SK-N-SH (cell line): Measurements from ENCODE around the gene GPR157. TPM values are rescaled to one million over a fixed set of nuclear protein-coding genes. Genes with fewer than 3 reads are reported as not detected.

Source experiments
- CTCF ChIA-PET: fragments of 300-600, 350-600 bp; formaldehyde crosslinking; extraction: SDS; loops from one replicate; lab custom pipeline; 2021; lab: Yijun Ruan, JAX
- POLR2A ChIA-PET: fragments of 350-600 bp; sonication (Branson Sonifier 250); formaldehyde crosslinking; extraction: SDS; loops from one replicate; lab custom pipeline; 2020; ENCODE audit warnings: antibody characterized with exemption, inconsistent platforms; lab: Yijun Ruan, JAX
- DNase-seq: peaks from one replicate; pipeline ENCODE4 v3.0.0; 2012
- H2AFZ ChIP-seq: fragments of 200-600 bp; sonication (generic); 2 replicates; pipeline ENCODE4 v1.8.1; 2016; ENCODE audit warnings: antibody characterized with exemption, mild to moderate bottlenecking, low read depth
- H3F3A ChIP-seq: fragments of 200-600 bp; sonication (generic); replicated peaks from 2 replicates; pipeline ENCODE3; 2016; ENCODE audit warnings: antibody characterized with exemption, mild to moderate bottlenecking; ENCODE audit not compliant: insufficient read depth
- H3K27ac ChIP-seq, 2 experiments: fragments of 200-500 bp in 1 of 2; fragments of 200-600 bp in 1 of 2; sonication (Bioruptor generic) in 1 of 2; sonication (generic), shearing (Covaris generic) in 1 of 2; 2 replicates each; pipeline versions ENCODE4 v1.5.1 to v1.6.1; 2014 to 2016; ENCODE audit warnings: low read depth in 2 of 2, inconsistent platforms in 1 of 2, low read length in 1 of 2, mild to moderate bottlenecking in 1 of 2, mixed read lengths in 1 of 2
- H3K27me3 ChIP-seq: fragments of 200-600 bp; sonication (generic), shearing (Covaris generic); 2 replicates; pipeline ENCODE4 v1.6.1; 2016; ENCODE audit warnings: mixed run types; ENCODE audit not compliant: insufficient read depth
- H3K36me3 ChIP-seq, 2 experiments: fragments of 200-500 bp in 1 of 2; fragments of 200-600 bp in 1 of 2; sonication (Bioruptor generic) in 1 of 2; sonication (generic) in 1 of 2; replicated peaks in 1 of 2; 2 replicates each; pipeline versions ENCODE3 to v1.5.1; 2014 to 2016; ENCODE audit warnings: low read length in 1 of 2, mild to moderate bottlenecking in 1 of 2; ENCODE audit not compliant: insufficient read depth in 2 of 2, control insufficient read depth in 1 of 2
- H3K4me1 ChIP-seq, 2 experiments: fragments of 200-500 bp in 1 of 2; fragments of 200-600 bp in 1 of 2; sonication (Bioruptor generic) in 1 of 2; sonication (generic), shearing (Covaris generic) in 1 of 2; 2 replicates each; pipeline versions ENCODE4 v1.5.1 to v1.6.1; 2014 to 2016; ENCODE audit warnings: low read depth in 1 of 2, low read length in 1 of 2, mixed run types in 1 of 2; ENCODE audit not compliant: insufficient read depth in 2 of 2, control insufficient read depth in 1 of 2
- H3K4me2 ChIP-seq: fragments of 200-600 bp; sonication (generic), shearing (Covaris generic); 2 replicates; pipeline ENCODE4 v1.6.1; 2017; ENCODE audit warnings: mixed run types
- H3K4me3 ChIP-seq, 2 experiments: fragments of 200-500 bp in 1 of 2; fragments of 200-600 bp in 1 of 2; sonication (Bioruptor generic) in 1 of 2; sonication (generic), shearing (Covaris generic) in 1 of 2; 2 replicates each; pipeline versions ENCODE4 v1.5.1 to v1.8.1; 2014 to 2016; ENCODE audit warnings: low read depth in 2 of 2, inconsistent platforms in 1 of 2, low read length in 1 of 2, mild to moderate bottlenecking in 1 of 2, mixed read lengths in 1 of 2, moderate library complexity in 1 of 2
- H3K79me2 ChIP-seq: fragments of 200-600 bp; sonication (generic); 2 replicates; pipeline ENCODE4 v1.8.1; 2017; ENCODE audit warnings: mild to moderate bottlenecking; ENCODE audit not compliant: insufficient read depth
- H3K9ac ChIP-seq: fragments of 200-600 bp; sonication (generic); 2 replicates; pipeline ENCODE4 v1.6.1; 2017; ENCODE audit warnings: mixed run types
- H3K9me2 ChIP-seq: fragments of 200-600 bp; sonication (generic); 2 replicates; pipeline ENCODE4 v1.6.1; 2017; ENCODE audit warnings: mixed run types
- H3K9me3 ChIP-seq: fragments of 200-600 bp; sonication (generic); 2 replicates; pipeline ENCODE4 v1.6.1; 2017; ENCODE audit warnings: mixed run types, mild to moderate bottlenecking, moderate library complexity
- H4K20me1 ChIP-seq: fragments of 200-600 bp; sonication (generic); 2 replicates; pipeline ENCODE4 v1.6.1; 2017; ENCODE audit warnings: mild to moderate bottlenecking, mixed run types; ENCODE audit not compliant: insufficient read depth
- ELF1 ChIP-seq: IDR thresholded peaks from 2 replicates; pipeline ENCODE4 v1.4.0; 2012
- EP300 ChIP-seq, 2 experiments: IDR thresholded peaks; 2 replicates each; pipeline versions ENCODE4 v1.4.0 to v1.6.1; 2012; ENCODE audit warnings: borderline replicate concordance in 1 of 2, low read depth in 1 of 2, low read length in 1 of 2
- EZH2phosphoT487 ChIP-seq: fragments of 200-600 bp; sonication (generic); IDR thresholded peaks from 2 replicates; pipeline ENCODE4 v1.6.1; 2017; ENCODE audit warnings: low read depth, mixed run types, mild to moderate bottlenecking, antibody characterized with exemption, moderate library complexity, borderline replicate concordance
- FOSL2 ChIP-seq: IDR thresholded peaks from 2 replicates; pipeline ENCODE4 v1.4.0; 2012; ENCODE audit warnings: low read depth, mild to moderate bottlenecking, moderate library complexity, borderline replicate concordance
- FOXJ3 ChIP-seq: sonication (generic); formaldehyde crosslinking; IDR thresholded peaks from 2 replicates; pipeline ENCODE4 v1.5.1; 2020; ENCODE audit warnings: mild to moderate bottlenecking, missing genetic modification reagents
- JUND ChIP-seq: IDR thresholded peaks from 2 replicates; pipeline ENCODE4 v1.4.0; 2012
- MXI1 ChIP-seq: IDR thresholded peaks from 2 replicates; pipeline ENCODE4 v1.6.1; 2012; ENCODE audit warnings: mild to moderate bottlenecking, low read depth, low read length, improper control_type of control experiment
- RCOR1 ChIP-seq: fragments of 150-350 bp; IDR thresholded peaks from 2 replicates; pipeline ENCODE4 v1.6.1; 2017; ENCODE audit warnings: antibody characterized with exemption, low read length
- RXRA ChIP-seq: IDR thresholded peaks from 2 replicates; pipeline ENCODE4 v1.4.0; 2012; ENCODE audit warnings: low read depth, mild to moderate bottlenecking, borderline replicate concordance
- SIN3A ChIP-seq: IDR thresholded peaks from 2 replicates; pipeline ENCODE4 v1.6.1; 2012; ENCODE audit warnings: low read depth, mild to moderate bottlenecking, low read length, moderate library complexity, borderline replicate concordance
- ZBTB33 ChIP-seq: IDR thresholded peaks from 2 replicates; pipeline ENCODE4 v1.4.0; 2012; ENCODE audit warnings: low read depth, borderline replicate concordance
- WGBS: methylation state at CpG from one replicate; pipeline ENCODE4 v1.1.6; 2017; ENCODE audit warnings: low lambda C conversion rate; 5-methylcytosine and 5-hydroxymethylcytosine counted together
- polyA plus RNA-seq, 3 experiments: library from polyadenylated mRNA; depleted of rRNA; stranded (reverse); fragments of >200 nt; gene quantifications; 2 replicates each; pipeline ENCODE4 v1.2.3, GENCODE V29; 2012
- TF ChIP-seq, protein P1 (sequence below): IDR thresholded peaks from 2 replicates; pipeline ENCODE4; 2012

GPR157 gene
- polyA plus RNA-seq, 1 of the 3 experiments (the other 2 are of a cell fraction) = 1.8 TPM

DNA sequence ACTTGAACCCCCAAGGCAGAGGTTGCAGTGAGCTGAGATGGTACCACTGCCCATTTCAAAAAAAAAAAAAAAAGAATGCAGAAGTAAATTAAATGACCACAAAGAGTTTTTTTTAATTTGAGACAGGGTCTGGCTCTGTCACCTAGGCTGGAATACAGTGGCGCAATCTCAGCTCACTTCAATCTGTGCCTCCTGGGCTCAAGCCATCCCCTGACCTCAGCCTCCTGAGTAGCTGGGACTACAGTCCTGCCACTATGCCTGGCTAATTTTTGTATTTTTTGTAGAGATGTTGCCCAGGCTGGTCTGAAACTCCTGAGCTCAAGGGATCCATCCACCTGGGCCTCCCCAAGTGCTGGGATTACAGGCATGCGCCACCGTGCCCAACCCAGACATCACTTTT lies 20.2 kb upstream of the GPR157 start:
- H3K4me2 ChIP-seq = no peak overlapping the region
- WGBS = 97% methylated on average over 3 of the region's 3 CpGs
- no peaks in the 10 kb centered on the region for H3K9me2 ChIP-seq
- POLR2A ChIA-PET = no interaction called here
- H3K79me2 ChIP-seq = peaks cover 29% of the 10 kb centered on the region; the same call in 1 of the 2 replicates
- H2AFZ ChIP-seq = no peak overlapping the region
- H4K20me1 ChIP-seq = peaks cover 50% of the 10 kb centered on the region
- no peaks in the 10 kb centered on the region for H3K9me3 ChIP-seq
- no peak overlapping the region for H3K4me3 ChIP-seq
- DNase-seq = no peak
- H3F3A ChIP-seq = no peaks in the 10 kb centered on the region
- no peaks in the 10 kb centered on the region for H3K27me3 ChIP-seq
- H3K27ac ChIP-seq = no peak overlapping the region
- H3K36me3 ChIP-seq = peaks cover 3 to 9% of the 10 kb centered on the region in 2 experiments
- CTCF ChIA-PET = no interaction called here
- H3K4me1 ChIP-seq = no peaks in the 10 kb centered on the region
- no peak for TF ChIP-seq SIN3A
- no peak for TF ChIP-seq EZH2phosphoT487
- TF ChIP-seq FOSL2 = no peak
- TF ChIP-seq ZBTB33 = no peak
- TF ChIP-seq RXRA = no peak
- no peak for TF ChIP-seq RCOR1
- no peak overlapping the region for H3K9ac ChIP-seq

- Histone ChIP-seq H3K9ac (no peak overlapping the region), H3K4me1 (no peaks in the 10 kb centered on the region), H3K36me3 (peaks cover 3 to 9% of the 10 kb centered on the region in 2 experiments), H3K9me3 (no peaks in the 10 kb centered on the region), H3K4me2 (no peak overlapping the region), H3K79me2 (peaks cover 8% of the 10 kb centered on the region; the same call in 1 of the 2 replicates), H3K27me3 (no peaks in the 10 kb centered on the region), H3F3A (no peaks in the 10 kb centered on the region)
- DNase-seq = no peak
- CTCF ChIA-PET = interaction anchor here (1.0 to 2.1 kb wide), 8 partner anchors 12 to 345 kb away, joined by 3 to 8 read pairs (median 4); no protein-coding TSS in a partner anchor
- TF ChIP-seq EP300 (IDR thresholded peaks at IDR 0.05; ENCODE audit: borderline replicate concordance in 1 of 2, low read depth in 1 of 2, low read length in 1 of 2) = no peak
- TF ChIP-seq, protein P1, sequence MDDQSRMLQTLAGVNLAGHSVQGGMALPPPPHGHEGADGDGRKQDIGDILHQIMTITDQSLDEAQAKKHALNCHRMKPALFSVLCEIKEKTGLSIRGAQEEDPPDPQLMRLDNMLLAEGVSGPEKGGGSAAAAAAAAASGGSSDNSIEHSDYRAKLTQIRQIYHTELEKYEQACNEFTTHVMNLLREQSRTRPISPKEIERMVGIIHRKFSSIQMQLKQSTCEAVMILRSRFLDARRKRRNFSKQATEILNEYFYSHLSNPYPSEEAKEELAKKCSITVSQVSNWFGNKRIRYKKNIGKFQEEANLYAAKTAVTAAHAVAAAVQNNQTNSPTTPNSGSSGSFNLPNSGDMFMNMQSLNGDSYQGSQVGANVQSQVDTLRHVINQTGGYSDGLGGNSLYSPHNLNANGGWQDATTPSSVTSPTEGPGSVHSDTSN = no peak
- TF ChIP-seq JUND = no peak
- TF ChIP-seq ELF1 = no peak
- TF ChIP-seq MXI1 = no peak
- no peak for TF ChIP-seq FOXJ3
- TF ChIP-seq, all 33 proteins: peak for 0
- Histone ChIP-seq H2AFZ (no peak overlapping the region), H4K20me1 (peaks cover 25% of the 10 kb centered on the region), H3K27ac (no peak overlapping the region), H3K4me3 (no peak overlapping the region), H3K9me2 (no peaks in the 10 kb centered on the region)
- POLR2A ChIA-PET = no interaction called here
- WGBS = 92% methylated on average over 8 of the region's 8 CpGs
Observed at GRCh38 chr1:9146156-9146555, 17.3 kb upstream of the GPR157 start.
